ENCODE results near the gene NHEJ1. TPM values are rescaled to one million over a fixed set of nuclear protein-coding genes. Genes with fewer than 3 reads are reported as not detected.

The NHEJ1 gene
- total and polyA plus RNA-seq, 9 of the 15 experiments (the other 6 are each of a cell fraction or from before 2014, with no cell fraction given): 9.0 to 23.7 (median 13.9) TPM

DNA sequence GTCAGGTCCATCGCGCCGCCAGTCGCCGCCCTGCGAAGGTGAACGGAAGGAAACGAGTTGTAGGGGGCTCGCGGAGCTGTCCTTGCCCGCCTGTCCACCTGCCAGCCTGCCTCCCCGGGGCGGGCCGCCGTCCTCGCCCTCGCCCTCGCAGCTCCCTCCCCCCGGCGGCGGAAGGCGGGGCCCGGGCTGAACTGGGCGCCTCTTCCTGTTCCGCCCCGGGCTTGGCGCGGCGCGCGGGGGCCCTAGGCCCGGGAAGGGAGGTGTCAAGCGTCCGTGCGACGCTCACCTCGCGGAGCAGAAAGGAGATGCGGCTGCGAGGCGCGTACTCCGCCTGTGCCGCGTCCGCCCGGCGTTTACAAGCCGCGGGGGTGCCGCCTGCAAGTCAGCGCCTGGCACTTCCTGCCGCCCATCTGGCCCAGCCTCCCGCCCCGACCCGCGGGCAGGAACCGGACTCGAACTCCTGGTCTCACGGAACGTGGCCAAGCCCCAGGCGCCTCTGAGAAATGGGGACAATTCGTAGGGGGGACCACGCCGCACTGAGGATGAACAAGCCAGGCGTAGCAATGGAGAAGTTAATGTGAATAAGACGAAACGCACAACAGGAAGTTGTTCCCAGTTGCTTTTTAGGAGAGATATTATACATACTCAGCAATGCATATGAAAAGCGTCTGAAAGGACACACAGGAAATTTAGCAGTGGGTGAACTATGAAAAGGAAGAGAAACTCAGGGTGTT, 16.4 kb upstream of the NHEJ1 start, which contains the start of gene CNPPD1 (continued):
- TF ChIP-seq, protein P1, sequence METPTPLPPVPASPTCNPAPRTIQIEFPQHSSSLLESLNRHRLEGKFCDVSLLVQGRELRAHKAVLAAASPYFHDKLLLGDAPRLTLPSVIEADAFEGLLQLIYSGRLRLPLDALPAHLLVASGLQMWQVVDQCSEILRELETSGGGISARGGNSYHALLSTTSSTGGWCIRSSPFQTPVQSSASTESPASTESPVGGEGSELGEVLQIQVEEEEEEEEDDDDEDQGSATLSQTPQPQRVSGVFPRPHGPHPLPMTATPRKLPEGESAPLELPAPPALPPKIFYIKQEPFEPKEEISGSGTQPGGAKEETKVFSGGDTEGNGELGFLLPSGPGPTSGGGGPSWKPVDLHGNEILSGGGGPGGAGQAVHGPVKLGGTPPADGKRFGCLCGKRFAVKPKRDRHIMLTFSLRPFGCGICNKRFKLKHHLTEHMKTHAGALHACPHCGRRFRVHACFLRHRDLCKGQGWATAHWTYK (CRISPR knock-in tag; IDR thresholded peaks at IDR 0.05): no peak; the same call in 1 of the 2 replicates
- 0 out of 2 replicates have a peak, but pooled peaks have one; percentile 30 for TF ChIP-seq HCFC1 (IDR thresholded peaks at IDR 0.05; ENCODE audit: low read depth, low read length)
- TF ChIP-seq NR2C1 (IDR thresholded peaks at IDR 0.05): no peak
- TF ChIP-seq NR2C1 (tag; IDR thresholded peaks at IDR 0.05): no peak
- no peak for TF ChIP-seq SMARCC2 (IDR thresholded peaks at IDR 0.05; ENCODE audit: low read depth)
- no peak for TF ChIP-seq TCFL5 (CRISPR knock-in tag; conservative IDR thresholded peaks at IDR 0.05)
- no peak for TF ChIP-seq KAT2B (IDR thresholded peaks at IDR 0.05; ENCODE audit: low read depth, low read length)
- no peak for TF ChIP-seq HIVEP1 (CRISPR knock-in tag; IDR thresholded peaks at IDR 0.05)
- TF ChIP-seq, protein P2, sequence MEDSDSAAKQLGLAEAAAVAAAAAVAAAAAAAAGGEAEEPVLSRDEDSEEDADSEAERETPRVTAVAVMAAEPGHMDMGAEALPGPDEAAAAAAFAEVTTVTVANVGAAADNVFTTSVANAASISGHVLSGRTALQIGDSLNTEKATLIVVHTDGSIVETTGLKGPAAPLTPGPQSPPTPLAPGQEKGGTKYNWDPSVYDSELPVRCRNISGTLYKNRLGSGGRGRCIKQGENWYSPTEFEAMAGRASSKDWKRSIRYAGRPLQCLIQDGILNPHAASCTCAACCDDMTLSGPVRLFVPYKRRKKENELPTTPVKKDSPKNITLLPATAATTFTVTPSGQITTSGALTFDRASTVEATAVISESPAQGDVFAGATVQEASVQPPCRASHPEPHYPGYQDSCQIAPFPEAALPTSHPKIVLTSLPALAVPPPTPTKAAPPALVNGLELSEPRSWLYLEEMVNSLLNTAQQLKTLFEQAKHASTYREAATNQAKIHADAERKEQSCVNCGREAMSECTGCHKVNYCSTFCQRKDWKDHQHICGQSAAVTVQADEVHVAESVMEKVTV (CRISPR knock-in tag; IDR thresholded peaks at IDR 0.05): no peak
- TF ChIP-seq ZNF77 (CRISPR knock-in tag; IDR thresholded peaks at IDR 0.05): no peak
- TF ChIP-seq HOXB6 (CRISPR knock-in tag; IDR thresholded peaks at IDR 0.05; ENCODE audit: borderline replicate concordance): no peak
- TF ChIP-seq RFX5 (IDR thresholded peaks at IDR 0.05; ENCODE audit: low read depth, low read length): no peak
- no peak for TF ChIP-seq TAF7 (tag; IDR thresholded peaks at IDR 0.05)
- no peak for TF ChIP-seq POLR2AphosphoS2 (IDR thresholded peaks at IDR 0.05; ENCODE audit: low read length)
- peak; percentile 93 for TF ChIP-seq POLR2G (IDR thresholded peaks at IDR 0.05; ENCODE audit: low read depth, low read length)
- no peak for TF ChIP-seq HNRNPK (IDR thresholded peaks at IDR 0.05; ENCODE audit: low read depth, low read length, poor library complexity, severe bottlenecking)
- TF ChIP-seq, protein P3, sequence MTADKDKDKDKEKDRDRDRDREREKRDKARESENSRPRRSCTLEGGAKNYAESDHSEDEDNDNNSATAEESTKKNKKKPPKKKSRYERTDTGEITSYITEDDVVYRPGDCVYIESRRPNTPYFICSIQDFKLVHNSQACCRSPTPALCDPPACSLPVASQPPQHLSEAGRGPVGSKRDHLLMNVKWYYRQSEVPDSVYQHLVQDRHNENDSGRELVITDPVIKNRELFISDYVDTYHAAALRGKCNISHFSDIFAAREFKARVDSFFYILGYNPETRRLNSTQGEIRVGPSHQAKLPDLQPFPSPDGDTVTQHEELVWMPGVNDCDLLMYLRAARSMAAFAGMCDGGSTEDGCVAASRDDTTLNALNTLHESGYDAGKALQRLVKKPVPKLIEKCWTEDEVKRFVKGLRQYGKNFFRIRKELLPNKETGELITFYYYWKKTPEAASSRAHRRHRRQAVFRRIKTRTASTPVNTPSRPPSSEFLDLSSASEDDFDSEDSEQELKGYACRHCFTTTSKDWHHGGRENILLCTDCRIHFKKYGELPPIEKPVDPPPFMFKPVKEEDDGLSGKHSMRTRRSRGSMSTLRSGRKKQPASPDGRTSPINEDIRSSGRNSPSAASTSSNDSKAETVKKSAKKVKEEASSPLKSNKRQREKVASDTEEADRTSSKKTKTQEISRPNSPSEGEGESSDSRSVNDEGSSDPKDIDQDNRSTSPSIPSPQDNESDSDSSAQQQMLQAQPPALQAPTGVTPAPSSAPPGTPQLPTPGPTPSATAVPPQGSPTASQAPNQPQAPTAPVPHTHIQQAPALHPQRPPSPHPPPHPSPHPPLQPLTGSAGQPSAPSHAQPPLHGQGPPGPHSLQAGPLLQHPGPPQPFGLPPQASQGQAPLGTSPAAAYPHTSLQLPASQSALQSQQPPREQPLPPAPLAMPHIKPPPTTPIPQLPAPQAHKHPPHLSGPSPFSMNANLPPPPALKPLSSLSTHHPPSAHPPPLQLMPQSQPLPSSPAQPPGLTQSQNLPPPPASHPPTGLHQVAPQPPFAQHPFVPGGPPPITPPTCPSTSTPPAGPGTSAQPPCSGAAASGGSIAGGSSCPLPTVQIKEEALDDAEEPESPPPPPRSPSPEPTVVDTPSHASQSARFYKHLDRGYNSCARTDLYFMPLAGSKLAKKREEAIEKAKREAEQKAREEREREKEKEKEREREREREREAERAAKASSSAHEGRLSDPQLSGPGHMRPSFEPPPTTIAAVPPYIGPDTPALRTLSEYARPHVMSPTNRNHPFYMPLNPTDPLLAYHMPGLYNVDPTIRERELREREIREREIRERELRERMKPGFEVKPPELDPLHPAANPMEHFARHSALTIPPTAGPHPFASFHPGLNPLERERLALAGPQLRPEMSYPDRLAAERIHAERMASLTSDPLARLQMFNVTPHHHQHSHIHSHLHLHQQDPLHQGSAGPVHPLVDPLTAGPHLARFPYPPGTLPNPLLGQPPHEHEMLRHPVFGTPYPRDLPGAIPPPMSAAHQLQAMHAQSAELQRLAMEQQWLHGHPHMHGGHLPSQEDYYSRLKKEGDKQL (CRISPR knock-in tag; IDR thresholded peaks at IDR 0.05; ENCODE audit: borderline replicate concordance): no peak
- no peak for TF ChIP-seq ZBED1 (IDR thresholded peaks at IDR 0.05)
- TF ChIP-seq ZNF644 (tag; IDR thresholded peaks at IDR 0.05; ENCODE audit: low read depth): no peak
- TF ChIP-seq KAT8 (IDR thresholded peaks at IDR 0.05; ENCODE audit: low read depth): no peak
- peak; percentile 30; the same call in 1 of the 2 replicates for TF ChIP-seq KLF1 (tag; IDR thresholded peaks at IDR 0.05)
- no peak for TF ChIP-seq PPARD (CRISPR knock-in tag; IDR thresholded peaks at IDR 0.05)

All from K562 (cell line).